Left lung (tissue), 10 donors: ENCODE data around the gene ST8SIA3. TPM values are rescaled to one million over a fixed set of nuclear protein-coding genes. Genes with fewer than 3 reads are reported as not detected.

Experiments used
- ATAC-seq: fragments of 200-7000 bp; cut with Tn5 transposase; one replicate; pipeline ENCODE4 v1.9.1; 2020; ENCODE audit warnings: moderate library complexity
- DNase-seq, 4 donors: peaks; one replicate each; pipeline ENCODE4 v3.0.0-alpha.2; 2013 to 2020
- H3K27ac ChIP-seq, 2 donors: fragments of 200-600 bp; sonication (generic) in 1 of 2; one replicate each; pipeline versions ENCODE4 v1.5.0 to v1.8.0; 2020 to 2021
- H3K27me3 ChIP-seq, 2 donors: fragments of 200-600 bp; sonication (generic) in 1 of 2; one replicate each; pipeline versions ENCODE4 v1.5.0 to v1.8.0; 2020 to 2021
- H3K36me3 ChIP-seq, 2 donors: fragments of 200-600 bp; sonication (generic) in 1 of 2; one replicate each; pipeline versions ENCODE4 v1.5.0 to v1.8.0; 2020 to 2021
- H3K4me1 ChIP-seq, 2 donors: fragments of 200-600 bp; one replicate each; pipeline ENCODE4 v1.8.0; 2021
- H3K4me3 ChIP-seq, 2 donors: fragments of 200-600 bp; sonication (generic) in 1 of 2; one replicate each; pipeline versions ENCODE4 v1.5.0 to v1.8.0; 2020 to 2021; ENCODE audit warnings: mild to moderate bottlenecking in 1 of 2
- H3K9me3 ChIP-seq, 2 donors: fragments of 200-600 bp; sonication (generic) in 1 of 2; one replicate each; pipeline versions ENCODE4 v1.5.0 to v1.8.0; 2020 to 2021
- intact Hi-C, 2 donors: fragments of 100-400 bp; cut with DNase I; formaldehyde crosslinking; loops; one replicate each; pipeline versions ENCODE4 v1.11.2 to v1.14.2; 2022
- polyA plus RNA-seq, 6 donors: library from polyadenylated mRNA; unstranded; fragments of 120-200 nt; gene quantifications; one replicate each; pipeline ENCODE4 v1.2.1, GENCODE V29; 2013; ENCODE audit not compliant: insufficient read length in 6 of 6
- total RNA-seq, 2 donors: library from RNA; stranded (reverse); fragmentation: NEBNext Ultra II Directional; extraction: Animal tissue kit (Norgen Biotek cat#: 25700); gene quantifications; one replicate each; pipeline ENCODE4 v1.2.1, GENCODE V29; 2021
- TF ChIP-seq, protein P1 (sequence below), 2 donors: fragments of 200-600 bp; sonication (generic) in 1 of 2; IDR thresholded peaks; one replicate each; pipeline versions ENCODE4 v1.5.0 to v1.8.0; 2021; ENCODE audit warnings: antibody characterized with exemption in 2 of 2
- donor health status: DM: no; HTN: yes; CAD: no.
- donor health status: DM: no; HTN: no; CAD: no.

Gene ST8SIA3
- total and polyA plus RNA-seq, 8 donors: 0.08 to 0.37 (median 0.21) TPM; not detected in 2

DNA sequence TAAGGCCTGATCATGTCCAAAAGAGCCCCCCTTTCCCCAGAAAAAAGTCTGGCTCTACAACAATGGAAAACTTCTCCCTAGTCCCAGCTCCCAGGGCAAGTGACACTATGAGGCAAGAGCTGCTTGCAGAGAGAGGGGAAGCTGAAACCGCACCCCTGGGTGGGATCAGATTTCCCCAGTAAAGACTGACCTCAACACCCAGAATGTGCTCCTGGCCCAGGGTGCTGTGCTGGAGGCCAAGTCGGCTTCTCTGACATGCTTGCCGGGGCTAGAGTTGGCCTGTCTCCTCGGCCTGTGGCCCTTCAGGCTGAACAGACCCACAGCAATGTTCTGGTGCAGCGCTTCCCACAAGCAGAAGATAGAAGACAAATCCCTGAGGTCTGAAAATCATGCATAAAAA, 18.4 kb upstream of the ST8SIA3 start:
- no peaks in the 10 kb centered on the region for H3K36me3 ChIP-seq
- H3K9me3 ChIP-seq: no peaks in the 10 kb centered on the region
- peaks cover 0 to 5% of the 10 kb centered on the region in 2 donors for H3K27me3 ChIP-seq
- H3K4me1 ChIP-seq: no peaks in the 10 kb centered on the region
- intact Hi-C loops: no loop called here
- ATAC-seq: no peak
- TF ChIP-seq, protein P1, sequence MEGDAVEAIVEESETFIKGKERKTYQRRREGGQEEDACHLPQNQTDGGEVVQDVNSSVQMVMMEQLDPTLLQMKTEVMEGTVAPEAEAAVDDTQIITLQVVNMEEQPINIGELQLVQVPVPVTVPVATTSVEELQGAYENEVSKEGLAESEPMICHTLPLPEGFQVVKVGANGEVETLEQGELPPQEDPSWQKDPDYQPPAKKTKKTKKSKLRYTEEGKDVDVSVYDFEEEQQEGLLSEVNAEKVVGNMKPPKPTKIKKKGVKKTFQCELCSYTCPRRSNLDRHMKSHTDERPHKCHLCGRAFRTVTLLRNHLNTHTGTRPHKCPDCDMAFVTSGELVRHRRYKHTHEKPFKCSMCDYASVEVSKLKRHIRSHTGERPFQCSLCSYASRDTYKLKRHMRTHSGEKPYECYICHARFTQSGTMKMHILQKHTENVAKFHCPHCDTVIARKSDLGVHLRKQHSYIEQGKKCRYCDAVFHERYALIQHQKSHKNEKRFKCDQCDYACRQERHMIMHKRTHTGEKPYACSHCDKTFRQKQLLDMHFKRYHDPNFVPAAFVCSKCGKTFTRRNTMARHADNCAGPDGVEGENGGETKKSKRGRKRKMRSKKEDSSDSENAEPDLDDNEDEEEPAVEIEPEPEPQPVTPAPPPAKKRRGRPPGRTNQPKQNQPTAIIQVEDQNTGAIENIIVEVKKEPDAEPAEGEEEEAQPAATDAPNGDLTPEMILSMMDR (IDR thresholded peaks at IDR 0.05): no peak
- DNase-seq: no peak
- H3K27ac ChIP-seq: no peak overlapping the region
- no peak overlapping the region for H3K4me3 ChIP-seq

DNA sequence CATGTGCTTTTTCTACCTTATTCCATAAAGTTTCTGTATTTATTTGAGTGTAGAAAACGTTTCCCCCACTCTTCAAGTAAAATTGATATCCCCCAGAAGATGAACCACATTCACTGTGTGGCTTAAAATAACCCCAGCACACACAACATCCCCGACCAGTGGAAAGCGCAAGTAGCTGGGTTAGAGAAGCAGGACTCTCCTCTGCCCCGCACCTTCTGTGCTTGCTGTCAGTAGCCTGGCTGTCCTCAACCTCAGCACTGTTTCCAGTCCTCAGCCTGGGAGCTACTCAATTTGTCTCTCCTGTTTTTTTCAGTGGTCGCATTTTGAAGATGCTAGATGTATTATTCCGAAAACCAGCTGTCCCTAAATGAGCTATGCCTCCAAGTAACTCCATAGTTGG, 18.0 kb upstream of the ST8SIA3 start:
- intact Hi-C loops: no loop called here
- DNase-seq (no peak), ATAC-seq (no peak)
- no peaks in the 10 kb centered on the region for H3K36me3 ChIP-seq
- H3K9me3 ChIP-seq: no peaks in the 10 kb centered on the region
- no peak overlapping the region for H3K4me3 ChIP-seq
- H3K4me1 ChIP-seq: no peaks in the 10 kb centered on the region
- H3K27me3 ChIP-seq: peaks cover 0 to 9% of the 10 kb centered on the region in 2 donors
- TF ChIP-seq, protein P1 (IDR thresholded peaks at IDR 0.05): no peak
- no peak overlapping the region for H3K27ac ChIP-seq

DNA sequence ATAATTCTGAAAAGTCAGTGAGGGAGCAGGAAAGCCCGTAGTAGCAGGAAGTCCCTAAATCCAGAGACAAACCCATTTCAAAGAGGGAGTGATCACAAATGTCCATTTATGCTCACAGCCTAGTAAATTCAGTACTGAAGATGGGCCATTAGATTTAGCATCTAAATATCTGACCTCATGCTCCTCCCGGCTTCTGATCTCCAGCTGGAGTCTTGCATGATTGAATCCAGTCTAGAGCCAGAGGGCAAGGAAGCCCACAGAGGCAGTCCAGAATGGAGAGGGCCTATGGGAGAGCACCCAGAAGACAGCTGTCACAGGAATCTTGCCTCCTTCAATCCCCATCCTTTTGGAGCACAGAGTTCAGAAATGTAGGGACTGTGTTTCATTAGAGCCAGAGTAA, 16.0 kb upstream of the ST8SIA3 start:
- Histone ChIP-seq H3K27ac (no peak overlapping the region), H3K4me3 (no peak overlapping the region), H3K9me3 (no peaks in the 10 kb centered on the region), H3K36me3 (no peaks in the 10 kb centered on the region), H3K4me1 (no peaks in the 10 kb centered on the region), H3K27me3 (peaks cover 0 to 9% of the 10 kb centered on the region in 2 donors)
- intact Hi-C loops: no loop called here
- TF ChIP-seq, protein P1 (IDR thresholded peaks at IDR 0.05): no peak
- no peak for ATAC-seq
- DNase-seq: no peak

DNA sequence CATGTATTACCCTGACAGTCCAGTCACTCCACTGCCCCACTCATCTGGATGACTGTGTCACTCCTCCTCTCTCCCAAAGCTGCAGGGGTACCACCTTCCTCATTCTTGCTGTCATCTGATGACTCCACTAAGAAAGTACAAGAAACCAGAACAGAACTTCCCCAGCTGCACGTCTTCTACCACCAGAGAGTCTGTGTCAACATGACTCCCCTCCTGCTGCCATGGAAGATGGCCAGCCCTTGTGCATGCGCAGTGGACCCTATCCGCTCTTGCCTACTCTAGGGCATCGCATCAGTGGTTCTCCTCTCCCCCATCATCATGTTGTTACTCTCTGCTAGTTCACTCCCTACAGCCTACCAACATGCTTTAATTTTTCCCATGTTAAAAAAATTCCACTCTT, 14.5 kb upstream of the ST8SIA3 start:
- no peak for ATAC-seq
- intact Hi-C loops: no loop called here

DNA sequence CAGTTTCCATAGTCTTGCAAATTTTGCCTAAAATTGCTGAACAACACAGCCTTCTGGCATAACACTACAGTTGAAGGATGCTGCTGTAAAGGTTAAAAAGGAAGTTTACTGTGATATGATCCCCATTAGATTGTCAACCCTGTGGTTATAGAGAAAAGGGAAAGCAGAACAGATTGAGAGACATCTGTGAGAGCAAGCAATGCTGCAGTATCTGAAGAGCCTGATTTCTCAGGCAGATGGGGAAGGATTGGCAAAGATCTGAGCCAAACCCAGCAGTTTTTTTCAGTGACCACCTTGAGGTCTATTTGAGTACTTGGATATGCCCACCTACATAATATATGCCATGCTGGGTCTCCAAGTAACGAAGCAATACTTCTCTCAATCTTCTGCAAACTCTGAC, 8.5 kb upstream of the ST8SIA3 start:
- Histone ChIP-seq H3K9me3 (no peaks in the 10 kb centered on the region), H3K27me3 (peaks cover 0 to 64% of the 10 kb centered on the region in 2 donors), H3K4me1 (no peaks in the 10 kb centered on the region), H3K36me3 (no peaks in the 10 kb centered on the region), H3K4me3 (no peak overlapping the region), H3K27ac (no peak overlapping the region)
- TF ChIP-seq, protein P1 (IDR thresholded peaks at IDR 0.05): no peak
- DNase-seq (no peak), ATAC-seq (no peak)
- intact Hi-C loops: no loop called here

More for the DNA sequence above, 14.5 kb upstream of the ST8SIA3 start:
- H3K27me3 ChIP-seq: peaks cover 0 to 19% of the 10 kb centered on the region in 2 donors
- no peak overlapping the region for H3K4me3 ChIP-seq
- no peak overlapping the region for H3K27ac ChIP-seq
- H3K9me3 ChIP-seq: no peaks in the 10 kb centered on the region
- no peak for DNase-seq
- H3K4me1 ChIP-seq: no peaks in the 10 kb centered on the region
- TF ChIP-seq, protein P1 (IDR thresholded peaks at IDR 0.05): no peak
- no peaks in the 10 kb centered on the region for H3K36me3 ChIP-seq
